Adrenal gland (tissue), 12 donors: ENCODE results near the gene HRNR. TPM values are rescaled to one million over a fixed set of nuclear protein-coding genes. Genes with fewer than 3 reads are reported as not detected.

Experiments used
- DNase-seq, 7 donors: peaks; one replicate each; pipeline ENCODE4 v3.0.0-alpha.2; 2019 to 2020
- H3K27ac ChIP-seq, 5 donors: fragments of 200-600 bp; sonication (generic) in 4 of 5; 1 replicate in 3 of 5; 2 replicates in 2 of 5; pipeline versions ENCODE4 v1.5.1 to v1.8.0; 2016 to 2020; ENCODE audit warnings: mild to moderate bottlenecking in 1 of 5
- H3K27me3 ChIP-seq: fragments of 200-600 bp; 2 replicates; pipeline ENCODE4 v1.8.0; 2021
- H3K36me3 ChIP-seq, 2 donors: fragments of 200-600 bp; replicated peaks in 1 of 2; 1 replicate in 1 of 2; 2 replicates in 1 of 2; pipeline versions ENCODE4 v1.5.1 to v1.8.0; 2018 to 2022
- H3K4me1 ChIP-seq, 2 donors: fragments of 200-600 bp; replicated peaks in 1 of 2; 1 replicate in 1 of 2; 2 replicates in 1 of 2; pipeline versions ENCODE4 v1.5.1 to v1.8.0; 2018 to 2021
- H3K4me3 ChIP-seq, 4 donors: fragments of 200-600 bp; sonication (generic) in 3 of 4; one replicate each; pipeline ENCODE4 v1.5.1; 2016 to 2018
- H3K9me3 ChIP-seq, 3 donors: fragments of 200-600 bp; sonication (generic) in 1 of 3; replicated peaks in 1 of 3; 1 replicate in 2 of 3; 2 replicates in 1 of 3; pipeline versions ENCODE4 v1.5.1 to v1.8.0; 2016 to 2021
- POLR2A ChIP-seq, 2 donors: fragments of 450-650 bp; IDR thresholded peaks; one replicate each; pipeline ENCODE4 v1.6.1; 2017; ENCODE audit warnings: antibody characterized with exemption in 2 of 2, mild to moderate bottlenecking in 2 of 2, moderate library complexity in 1 of 2
- WGBS, 4 donors: extraction: QIAGEN DNeasy Blood & Tissue Kit in 2 of 4; methylation state at CpG; one replicate each; pipeline versions ENCODE4 v1.1.5 to v1.1.7; 2013 to 2017; 5-methylcytosine and 5-hydroxymethylcytosine counted together
- intact Hi-C, 2 donors: fragments of 100-400 bp; cut with DNase I; formaldehyde crosslinking; loops; one replicate each; pipeline versions ENCODE4 v1.14.1 to v1.15.0; 2022 to 2023
- polyA plus RNA-seq, 3 donors: library from polyadenylated mRNA; stranded (reverse); fragments of 200-250 nt in 2 of 3; fragments of 350-450 nt in 1 of 3; fragmentation: Illumina TruSeq in 1 of 3; extraction: RNeasy Lipid Tissue Mini Kit (QIAGEN cat#74804) in 1 of 3; gene quantifications; one replicate each; pipeline ENCODE4 v1.2.3, GENCODE V29; 2013 to 2014
- total RNA-seq, 9 donors: library from RNA; depleted of rRNA in 4 of 9; stranded (reverse); fragments of >200 nt in 4 of 9; fragments of 120-200 nt in 1 of 9; fragmentation: NEBNext Ultra II Directional in 1 of 9; extraction: Animal tissue kit (Norgen Biotek cat#: 25700) in 1 of 9; gene quantifications; one replicate each; pipeline versions ENCODE4 v1.1.0 to v1.2.4, GENCODE V29; 2013 to 2023
- TF ChIP-seq, protein P1 (sequence below), 6 experiments: fragments of 450-650 bp in 4 of 6; fragments of 200-600 bp in 2 of 6; sonication (generic) in 1 of 6; IDR thresholded peaks; 1 replicate in 5 of 6; 2 replicates in 1 of 6; pipeline versions ENCODE4 v1.5.1 to v1.8.0; 2016 to 2021; ENCODE audit warnings: antibody characterized with exemption in 6 of 6, mild to moderate bottlenecking in 2 of 6, moderate library complexity in 1 of 6
- donor health status: healthy with polysubstance abuse.
- donor health status: Bipolar disorder and iron deficiency.
- donor health status: DM: yes; HTN: yes; CAD: no.
- donor health status: DM: no; HTN: no; CAD: no.
- donor health status: DM: no; HTN: no; CAD: no.
- donor health status: DM: yes; HTN: yes; CAD: no.

The HRNR gene
- total and polyA plus RNA-seq, 12 donors: under 0.01 TPM; not detected in 9

- H3K4me1 ChIP-seq: no peaks in the 10 kb centered on the region
- intact Hi-C loops: no loop called here
- no peak overlapping the region for H3K4me3 ChIP-seq
- no peak for DNase-seq
- WGBS, 4 donors: 63 to 89% (median 71%) methylated on average over 2 of the region's 2 CpGs
- H3K36me3 ChIP-seq: no peaks in the 10 kb centered on the region
- TF ChIP-seq, protein P1, sequence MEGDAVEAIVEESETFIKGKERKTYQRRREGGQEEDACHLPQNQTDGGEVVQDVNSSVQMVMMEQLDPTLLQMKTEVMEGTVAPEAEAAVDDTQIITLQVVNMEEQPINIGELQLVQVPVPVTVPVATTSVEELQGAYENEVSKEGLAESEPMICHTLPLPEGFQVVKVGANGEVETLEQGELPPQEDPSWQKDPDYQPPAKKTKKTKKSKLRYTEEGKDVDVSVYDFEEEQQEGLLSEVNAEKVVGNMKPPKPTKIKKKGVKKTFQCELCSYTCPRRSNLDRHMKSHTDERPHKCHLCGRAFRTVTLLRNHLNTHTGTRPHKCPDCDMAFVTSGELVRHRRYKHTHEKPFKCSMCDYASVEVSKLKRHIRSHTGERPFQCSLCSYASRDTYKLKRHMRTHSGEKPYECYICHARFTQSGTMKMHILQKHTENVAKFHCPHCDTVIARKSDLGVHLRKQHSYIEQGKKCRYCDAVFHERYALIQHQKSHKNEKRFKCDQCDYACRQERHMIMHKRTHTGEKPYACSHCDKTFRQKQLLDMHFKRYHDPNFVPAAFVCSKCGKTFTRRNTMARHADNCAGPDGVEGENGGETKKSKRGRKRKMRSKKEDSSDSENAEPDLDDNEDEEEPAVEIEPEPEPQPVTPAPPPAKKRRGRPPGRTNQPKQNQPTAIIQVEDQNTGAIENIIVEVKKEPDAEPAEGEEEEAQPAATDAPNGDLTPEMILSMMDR (IDR thresholded peaks at IDR 0.05): no peak
- no peak for TF ChIP-seq POLR2A (IDR thresholded peaks at IDR 0.05)
- H3K27ac ChIP-seq: no peak overlapping the region
- H3K27me3 ChIP-seq: no peaks in the 10 kb centered on the region
- no peaks in the 10 kb centered on the region for H3K9me3 ChIP-seq
Measured at GRCh38 chr1:152244576-152245273, 20.7 kb upstream of the HRNR start.

DNA sequence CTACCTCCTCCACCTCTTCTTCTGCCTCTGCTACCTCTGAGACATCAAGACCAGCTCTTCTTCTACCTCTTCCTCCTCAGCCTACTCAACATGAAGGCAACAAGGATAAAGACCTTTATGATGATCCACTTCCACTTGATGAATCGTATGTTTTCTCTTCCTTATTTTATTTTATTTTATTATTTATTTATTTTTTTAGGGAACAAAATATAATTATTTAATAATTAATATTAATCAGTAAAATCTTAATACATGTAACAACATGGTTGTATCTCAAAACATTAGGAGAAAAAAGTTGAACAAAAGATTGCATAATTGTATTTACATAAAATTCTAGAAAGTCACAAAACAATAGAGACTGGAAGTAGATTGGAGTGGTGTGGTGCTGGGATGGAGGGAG lies 13.1 kb upstream of the HRNR start:
- DNase-seq: no peak
- H3K27ac ChIP-seq: no peak overlapping the region
- 80 to 91% (median 87%) methylated on average over 1 of the region's 1 CpG for WGBS, 4 donors
- H3K4me3 ChIP-seq: no peak overlapping the region
- peaks cover 0 to 4% (median 0%) of the 10 kb centered on the region in 3 donors for H3K9me3 ChIP-seq
- H3K36me3 ChIP-seq: no peaks in the 10 kb centered on the region
- intact Hi-C loops: no loop called here
- H3K27me3 ChIP-seq: no peaks in the 10 kb centered on the region
- H3K4me1 ChIP-seq: no peaks in the 10 kb centered on the region
- TF ChIP-seq POLR2A (IDR thresholded peaks at IDR 0.05): no peak
- TF ChIP-seq, protein P1 (IDR thresholded peaks at IDR 0.05): no peak

- 58 to 76% (median 70%) methylated on average over 3 of the region's 3 CpGs for WGBS, 4 donors
- TF ChIP-seq, protein P1 (IDR thresholded peaks at IDR 0.05): no peak
- no peak for TF ChIP-seq POLR2A (IDR thresholded peaks at IDR 0.05)
- no peaks in the 10 kb centered on the region for H3K9me3 ChIP-seq
- no peaks in the 10 kb centered on the region for H3K36me3 ChIP-seq
- intact Hi-C loops: no loop called here
- no peak overlapping the region for H3K4me3 ChIP-seq
- no peak overlapping the region for H3K27ac ChIP-seq
- DNase-seq: no peak
- H3K4me1 ChIP-seq: no peaks in the 10 kb centered on the region
- H3K27me3 ChIP-seq: no peaks in the 10 kb centered on the region
Measured at GRCh38 chr1:152228831-152229230, 4.8 kb upstream of the HRNR start.

- intact Hi-C loops: no loop called here
- DNase-seq: no peak
- Histone ChIP-seq H3K4me1 (no peaks in the 10 kb centered on the region), H3K36me3 (no peaks in the 10 kb centered on the region), H3K27ac (no peak overlapping the region), H3K4me3 (no peak overlapping the region), H3K27me3 (no peaks in the 10 kb centered on the region), H3K9me3 (no peaks in the 10 kb centered on the region)
- no peak for TF ChIP-seq POLR2A (IDR thresholded peaks at IDR 0.05)
- TF ChIP-seq, protein P1 (IDR thresholded peaks at IDR 0.05): peak in 2 of 6 experiments; percentile 15 to 18
- 66 to 97% (median 81%) methylated on average over 1 of the region's 1 CpG for WGBS, 4 donors
Measured at GRCh38 chr1:152227310-152227928, 3.4 kb upstream of the HRNR start.
